Measurements from ENCODE around the gene KLRC4.

DNA sequence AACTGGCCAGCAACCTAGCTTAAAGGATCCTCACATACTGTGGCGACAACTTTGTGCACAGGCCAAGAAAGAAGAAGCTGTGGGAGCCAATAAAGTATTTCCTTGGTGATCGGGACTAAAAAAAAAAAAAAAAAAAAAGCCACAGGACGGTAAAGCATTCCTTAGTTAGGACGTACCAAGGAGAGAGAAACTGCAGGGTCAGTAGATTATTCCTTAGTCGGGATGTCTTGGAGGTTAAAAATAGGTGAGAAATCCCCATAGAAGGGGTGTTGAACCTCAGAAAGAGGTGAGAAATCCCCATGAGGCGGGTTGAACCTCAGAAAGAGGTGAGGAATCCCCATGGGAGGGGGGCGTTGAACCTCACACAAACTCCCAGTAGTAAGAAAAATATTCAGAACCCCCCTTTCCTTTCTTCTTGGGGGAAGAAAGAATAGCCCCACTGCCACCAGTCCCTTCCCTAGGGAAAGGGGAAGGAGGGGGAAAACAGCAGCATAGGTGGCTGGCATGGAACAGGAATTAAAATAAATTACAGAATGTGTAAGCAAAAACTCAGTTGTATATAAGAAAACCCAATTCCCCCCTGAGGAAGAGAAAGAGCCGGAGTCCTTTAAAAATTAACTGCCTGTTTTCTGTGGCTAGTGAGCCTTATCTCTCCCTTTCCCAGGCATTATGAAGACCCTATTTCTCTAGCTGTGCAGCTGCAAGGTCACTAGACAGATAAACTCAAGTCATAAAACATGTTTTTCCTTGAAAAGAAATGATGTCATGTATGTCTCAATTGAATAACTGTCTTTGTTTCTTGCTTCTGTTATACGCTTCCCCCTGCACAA, 46.5 kb downstream of the KLRC4 start:
- TF ChIP-seq, protein P1, sequence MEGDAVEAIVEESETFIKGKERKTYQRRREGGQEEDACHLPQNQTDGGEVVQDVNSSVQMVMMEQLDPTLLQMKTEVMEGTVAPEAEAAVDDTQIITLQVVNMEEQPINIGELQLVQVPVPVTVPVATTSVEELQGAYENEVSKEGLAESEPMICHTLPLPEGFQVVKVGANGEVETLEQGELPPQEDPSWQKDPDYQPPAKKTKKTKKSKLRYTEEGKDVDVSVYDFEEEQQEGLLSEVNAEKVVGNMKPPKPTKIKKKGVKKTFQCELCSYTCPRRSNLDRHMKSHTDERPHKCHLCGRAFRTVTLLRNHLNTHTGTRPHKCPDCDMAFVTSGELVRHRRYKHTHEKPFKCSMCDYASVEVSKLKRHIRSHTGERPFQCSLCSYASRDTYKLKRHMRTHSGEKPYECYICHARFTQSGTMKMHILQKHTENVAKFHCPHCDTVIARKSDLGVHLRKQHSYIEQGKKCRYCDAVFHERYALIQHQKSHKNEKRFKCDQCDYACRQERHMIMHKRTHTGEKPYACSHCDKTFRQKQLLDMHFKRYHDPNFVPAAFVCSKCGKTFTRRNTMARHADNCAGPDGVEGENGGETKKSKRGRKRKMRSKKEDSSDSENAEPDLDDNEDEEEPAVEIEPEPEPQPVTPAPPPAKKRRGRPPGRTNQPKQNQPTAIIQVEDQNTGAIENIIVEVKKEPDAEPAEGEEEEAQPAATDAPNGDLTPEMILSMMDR (IDR thresholded peaks at IDR 0.05 in 2 of 3, conservative IDR thresholded peaks at IDR 0.05 in 1 of 3; ENCODE audit: control insufficient read depth in 2 of 3, extremely low read depth in 1 of 3, insufficient read depth in 1 of 3, low read depth in 3 of 3, low read length in 3 of 3) = no peak
- TF ChIP-seq POLR2A (IDR thresholded peaks at IDR 0.05; ENCODE audit: low read depth, low read length) (no peak), HCFC1 (IDR thresholded peaks at IDR 0.05; ENCODE audit: low read length) (no peak), FOXK2 (IDR thresholded peaks at IDR 0.05) (no peak), NFIC (IDR thresholded peaks at IDR 0.05; ENCODE audit: low read depth, low read length) (peak; percentile 75), RB1 (IDR thresholded peaks at IDR 0.05; ENCODE audit: borderline replicate concordance) (no peak)
